MM.1S (cell line): ENCODE results near the gene HYAL2.
"Not testable (repeated sequence)": the region's sequence is repeated elsewhere in the genome, so short reads cannot be mapped to it uniquely, and the experiment has no call there.

Experiments used
- DNase-seq: peaks from one replicate; pipeline ENCODE4 v3.0.0-alpha.2; 2015
- H2AFZ ChIP-seq: fragments of 300-600 bp; sonication (generic); 2 replicates; pipeline ENCODE4 v1.6.0; 2016; ENCODE audit warnings: antibody characterized with exemption, low read length
- H3F3A ChIP-seq: fragments of 300-600 bp; sonication (generic); 2 replicates; pipeline ENCODE4 v1.6.1; 2016; ENCODE audit warnings: mild to moderate bottlenecking, antibody characterized with exemption, low read length, moderate library complexity, mixed read lengths; ENCODE audit not compliant: insufficient read depth
- H3K27ac ChIP-seq: fragments of 300-600 bp; sonication (generic); 2 replicates; pipeline ENCODE4 v1.5.1; 2016; ENCODE audit warnings: mild to moderate bottlenecking, low read length
- H3K27me3 ChIP-seq: fragments of 300-600 bp; sonication (generic); replicated peaks from 2 replicates; pipeline ENCODE4 v1.6.0; 2016; ENCODE audit warnings: low read length; ENCODE audit not compliant: insufficient read depth
- H3K36me3 ChIP-seq: fragments of 300-600 bp; sonication (generic); replicated peaks from 2 replicates; pipeline ENCODE4 v1.6.1; 2016; ENCODE audit warnings: mild to moderate bottlenecking, low read length, mixed read lengths; ENCODE audit not compliant: insufficient read depth
- H3K4me1 ChIP-seq: fragments of 300-600 bp; sonication (generic); 2 replicates; pipeline ENCODE4 v1.6.1; 2016; ENCODE audit warnings: low read length, mixed read lengths
- H3K4me2 ChIP-seq: fragments of 300-600 bp; sonication (generic); 2 replicates; pipeline ENCODE4 v1.6.0; 2016; ENCODE audit warnings: low read depth, low read length
- H3K4me3 ChIP-seq: fragments of 300-600 bp; sonication (generic); 2 replicates; pipeline ENCODE4 v1.5.1; 2016; ENCODE audit warnings: low read length, mixed read lengths
- H3K79me2 ChIP-seq: fragments of 300-600 bp; sonication (generic); 2 replicates; pipeline ENCODE4 v1.6.1; 2016; ENCODE audit warnings: mixed run types, low read length, mixed read lengths
- H3K9ac ChIP-seq: fragments of 300-600 bp; sonication (generic); 2 replicates; pipeline ENCODE4 v1.6.1; 2016; ENCODE audit warnings: low read length, mixed read lengths
- H3K9me2 ChIP-seq: fragments of 300-600 bp; sonication (generic); replicated peaks from 2 replicates; pipeline ENCODE4 v1.6.1; 2016; ENCODE audit warnings: mild to moderate bottlenecking, low read length, mixed read lengths; ENCODE audit not compliant: insufficient read depth
- H3K9me3 ChIP-seq: fragments of 300-600 bp; sonication (generic); replicated peaks from 2 replicates; pipeline ENCODE4 v1.6.1; 2016; ENCODE audit warnings: mild to moderate bottlenecking, low read length, mixed read lengths; ENCODE audit not compliant: insufficient read depth
- H4K20me1 ChIP-seq: fragments of 300-600 bp; sonication (generic); 2 replicates; pipeline ENCODE4 v1.6.1; 2016; ENCODE audit warnings: mild to moderate bottlenecking, low read length, moderate library complexity, mixed read lengths; ENCODE audit not compliant: insufficient read depth
- EZH2 ChIP-seq: fragments of 300-600 bp; sonication (generic); optimal IDR thresholded peaks from 2 replicates; pipeline ENCODE3; 2017; ENCODE audit warnings: low read depth, mild to moderate bottlenecking, antibody characterized with exemption, low read length, mixed read lengths
- EZH2phosphoT487 ChIP-seq: fragments of 300-600 bp; sonication (generic); IDR thresholded peaks from 2 replicates; pipeline ENCODE4 v1.6.1; 2018; ENCODE audit warnings: antibody characterized with exemption, low read length
- TF ChIP-seq, protein P1 (sequence below): fragments of 300-600 bp; sonication (generic); IDR thresholded peaks from 2 replicates; pipeline ENCODE4 v1.5.1; 2016; ENCODE audit warnings: antibody characterized with exemption, low read length, mixed read lengths

HYAL2 gene

DNA sequence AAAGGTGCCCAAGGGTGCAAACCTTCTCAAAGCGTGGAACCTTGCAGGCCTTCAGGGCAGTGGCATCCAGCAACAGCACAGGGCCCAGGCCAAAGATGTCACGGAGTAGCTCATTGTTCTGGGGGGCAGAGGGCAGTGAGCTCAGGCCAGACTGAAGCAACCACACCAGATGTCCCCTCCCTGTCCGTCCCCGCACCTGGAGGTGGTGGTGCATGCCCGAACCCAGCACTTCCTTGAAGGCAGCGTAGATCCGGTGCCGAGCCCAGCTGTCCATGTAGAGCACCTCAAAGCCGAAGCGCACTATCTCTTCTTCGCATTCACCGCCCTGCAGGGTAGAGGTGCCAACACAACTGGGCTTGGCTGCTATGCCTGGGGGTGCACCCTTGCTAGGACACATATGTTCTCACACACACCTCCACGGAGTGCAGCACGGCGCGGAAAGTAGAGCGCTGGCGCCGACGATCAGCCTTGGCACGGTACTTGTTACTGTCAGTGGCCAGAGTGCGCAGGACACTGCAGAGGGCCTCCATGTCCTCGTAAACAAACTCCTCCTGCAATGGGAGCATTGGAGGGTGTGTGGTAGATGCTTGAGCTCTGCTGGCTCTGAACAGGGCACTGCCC lies 34.0 kb downstream of the HYAL2 start:
- Histone ChIP-seq H3K9me2 (no peaks in the 10 kb centered on the region), H3K9me3 (no peaks in the 10 kb centered on the region), H3K9ac (no peak overlapping the region), H3K27ac (no peak overlapping the region), H2AFZ (no peak overlapping the region), H3K27me3 (no peaks in the 10 kb centered on the region), H3K79me2 (peaks cover 40% of the 10 kb centered on the region), H3K36me3 (peaks cover 15% of the 10 kb centered on the region), H3F3A (no peaks in the 10 kb centered on the region), H4K20me1 (no peaks in the 10 kb centered on the region), H3K4me3 (no peak overlapping the region), H3K4me2 (no peak overlapping the region), H3K4me1 (peaks cover 5% of the 10 kb centered on the region; the same call in 1 of the 2 replicates)
- no peak for TF ChIP-seq EZH2
- TF ChIP-seq, protein P1, sequence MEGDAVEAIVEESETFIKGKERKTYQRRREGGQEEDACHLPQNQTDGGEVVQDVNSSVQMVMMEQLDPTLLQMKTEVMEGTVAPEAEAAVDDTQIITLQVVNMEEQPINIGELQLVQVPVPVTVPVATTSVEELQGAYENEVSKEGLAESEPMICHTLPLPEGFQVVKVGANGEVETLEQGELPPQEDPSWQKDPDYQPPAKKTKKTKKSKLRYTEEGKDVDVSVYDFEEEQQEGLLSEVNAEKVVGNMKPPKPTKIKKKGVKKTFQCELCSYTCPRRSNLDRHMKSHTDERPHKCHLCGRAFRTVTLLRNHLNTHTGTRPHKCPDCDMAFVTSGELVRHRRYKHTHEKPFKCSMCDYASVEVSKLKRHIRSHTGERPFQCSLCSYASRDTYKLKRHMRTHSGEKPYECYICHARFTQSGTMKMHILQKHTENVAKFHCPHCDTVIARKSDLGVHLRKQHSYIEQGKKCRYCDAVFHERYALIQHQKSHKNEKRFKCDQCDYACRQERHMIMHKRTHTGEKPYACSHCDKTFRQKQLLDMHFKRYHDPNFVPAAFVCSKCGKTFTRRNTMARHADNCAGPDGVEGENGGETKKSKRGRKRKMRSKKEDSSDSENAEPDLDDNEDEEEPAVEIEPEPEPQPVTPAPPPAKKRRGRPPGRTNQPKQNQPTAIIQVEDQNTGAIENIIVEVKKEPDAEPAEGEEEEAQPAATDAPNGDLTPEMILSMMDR, result no peak
- no peak for DNase-seq

DNA sequence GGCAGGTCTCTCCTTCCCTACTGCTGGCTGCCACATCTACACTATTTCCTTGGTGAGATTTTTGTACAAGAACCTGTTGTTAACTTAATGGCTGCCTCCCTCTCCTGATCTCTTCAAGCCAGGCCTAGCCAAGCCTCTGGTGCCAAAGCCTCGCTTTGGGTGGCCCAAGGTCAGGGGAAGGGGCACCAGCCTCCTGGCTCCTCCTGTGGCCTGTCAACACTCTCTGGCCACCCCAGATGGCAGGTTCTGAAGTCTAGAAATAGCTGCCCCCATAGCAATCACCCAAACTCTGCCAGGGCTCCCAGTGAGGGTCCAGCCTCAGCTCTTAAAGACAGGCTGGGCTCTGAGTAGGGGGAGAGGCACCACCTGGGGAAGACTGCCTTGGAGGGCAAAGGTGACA lies 35.3 kb downstream of the HYAL2 start:
- peaks cover 40% of the 10 kb centered on the region for H3K79me2 ChIP-seq
- peaks cover 15% of the 10 kb centered on the region for H3K36me3 ChIP-seq
- DNase-seq, result no peak
- no peak for TF ChIP-seq EZH2phosphoT487
- TF ChIP-seq, protein P1, result no peak
- TF ChIP-seq EZH2, result no peak
- H3K27me3 ChIP-seq, result no peaks in the 10 kb centered on the region
- no peak overlapping the region for H2AFZ ChIP-seq
- no peaks in the 10 kb centered on the region for H4K20me1 ChIP-seq
- H3K27ac ChIP-seq, result no peak overlapping the region
- no peak overlapping the region for H3K9ac ChIP-seq
- H3K4me1 ChIP-seq, result no peaks in the 10 kb centered on the region; the same call in 1 of the 2 replicates
- H3K9me2 ChIP-seq, result no peaks in the 10 kb centered on the region
- H3K4me3 ChIP-seq, result no peak overlapping the region
- no peak overlapping the region for H3K4me2 ChIP-seq
- no peaks in the 10 kb centered on the region for H3F3A ChIP-seq
- no peaks in the 10 kb centered on the region for H3K9me3 ChIP-seq

DNA sequence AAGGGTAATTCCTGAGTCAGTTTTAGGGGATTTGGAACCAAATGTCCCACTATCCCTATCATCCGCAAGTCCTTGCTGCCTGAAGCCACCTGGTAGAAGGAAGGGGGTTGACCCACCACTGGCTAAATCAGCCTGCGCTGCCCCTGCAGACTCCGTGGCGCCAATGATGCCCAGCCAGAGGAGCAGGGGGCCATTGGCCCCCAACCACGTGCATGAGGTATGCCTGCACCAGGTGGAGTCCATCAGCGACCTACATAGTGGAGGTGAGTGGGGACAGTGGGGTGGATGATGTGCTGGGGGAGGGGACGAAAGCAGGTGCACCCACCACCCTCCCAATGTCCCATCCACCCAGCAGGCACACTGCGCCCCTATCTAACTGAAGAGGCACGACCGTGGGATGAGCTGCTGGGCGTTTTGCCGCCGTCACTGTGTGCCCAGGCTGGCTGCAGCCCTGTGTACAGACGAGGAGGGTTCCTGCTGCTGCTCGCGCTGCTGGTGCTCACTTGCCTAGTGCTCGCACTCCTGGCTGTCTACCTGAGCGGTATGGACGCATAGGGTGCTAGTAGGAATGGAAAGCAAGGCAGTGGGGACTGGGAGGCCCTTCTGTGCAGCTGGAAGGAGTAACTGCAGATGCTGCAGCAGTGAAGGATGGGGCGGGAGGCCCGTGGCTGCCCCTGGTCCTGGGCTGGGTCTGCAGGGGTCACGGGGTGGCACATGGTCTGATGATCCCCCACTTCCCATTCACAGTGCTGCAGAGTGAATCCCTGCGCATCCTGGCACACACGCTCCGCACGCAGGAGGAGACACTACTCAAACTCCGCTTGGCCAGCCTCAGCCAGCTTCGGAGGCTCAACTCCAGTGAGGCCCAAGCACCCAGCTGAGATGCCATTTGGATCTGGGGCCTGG lies 36.0 kb downstream of the HYAL2 start:
- peaks cover 15% of the 10 kb centered on the region for H3K36me3 ChIP-seq
- H3K9me3 ChIP-seq, result no peaks in the 10 kb centered on the region
- no peak overlapping the region for H3K27ac ChIP-seq
- no peak for DNase-seq
- no peak overlapping the region for H2AFZ ChIP-seq
- peaks cover 33% of the 10 kb centered on the region for H3K79me2 ChIP-seq
- no peak overlapping the region for H3K4me3 ChIP-seq
- no peak overlapping the region for H3K4me2 ChIP-seq
- no peak for TF ChIP-seq EZH2phosphoT487
- TF ChIP-seq, protein P1, result no peak
- TF ChIP-seq EZH2, result no peak
- no peaks in the 10 kb centered on the region for H3K27me3 ChIP-seq
- no peaks in the 10 kb centered on the region for H4K20me1 ChIP-seq
- H3K9me2 ChIP-seq, result no peaks in the 10 kb centered on the region
- no peaks in the 10 kb centered on the region; the same call in 1 of the 2 replicates for H3K4me1 ChIP-seq
- H3F3A ChIP-seq, result no peaks in the 10 kb centered on the region
- H3K9ac ChIP-seq, result no peak overlapping the region

DNA sequence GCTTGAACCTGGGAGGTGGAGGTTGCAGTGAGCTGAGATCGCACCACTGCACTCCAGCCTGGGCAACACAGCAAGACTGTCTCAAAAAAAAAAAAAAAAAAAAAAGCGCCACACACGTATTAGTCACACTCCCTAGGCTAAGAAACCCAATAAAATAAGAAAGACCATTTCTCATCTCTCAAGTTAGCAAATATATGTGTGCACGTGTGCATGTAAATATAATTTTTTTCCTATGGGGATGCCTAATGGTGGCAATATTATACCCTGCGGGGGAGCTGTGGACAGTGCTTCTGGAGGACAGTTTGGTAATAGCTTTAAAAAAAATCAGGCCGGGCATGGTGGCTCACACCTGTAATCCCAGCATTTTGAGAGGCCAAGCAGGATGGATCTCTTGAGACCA lies 38.4 kb downstream of the HYAL2 start:
- not testable (repeated sequence) for DNase-seq, H3K9ac ChIP-seq, H3K4me3 ChIP-seq, H4K20me1 ChIP-seq, H3K27me3 ChIP-seq, H3K4me1 ChIP-seq, H3K36me3 ChIP-seq, H3K9me3 ChIP-seq, H3K79me2 ChIP-seq, H2AFZ ChIP-seq, H3K9me2 ChIP-seq, H3K27ac ChIP-seq, H3K4me2 ChIP-seq, H3F3A ChIP-seq
